WTC11 (cell line): ENCODE data around the gene BDKRB2. TPM values are rescaled to one million over a fixed set of nuclear protein-coding genes. Genes with fewer than 3 reads are reported as not detected.

ENCODE experiments used
- ATAC-seq: fragments of 200-7000 bp; cut with Tn5 transposase; 2 replicates; pipeline ENCODE4 v1.10.0; 2021; ENCODE audit warnings: mild to moderate bottlenecking, moderate library complexity
- CTCF ChIA-PET: fragments of 300-600 bp; sonication (Branson Sonifier 250); formaldehyde crosslinking; loops from one replicate; lab custom pipeline; 2021; ENCODE audit warnings: antibody characterized with exemption; lab: Charles Lee
- POLR2A ChIA-PET: fragments of 350-600 bp; sonication (Branson Sonifier 250); formaldehyde crosslinking; loops from one replicate; lab custom pipeline; 2021; ENCODE audit warnings: antibody characterized with exemption; lab: Charles Lee
- DNase-seq: peaks from one replicate; pipeline ENCODE4 v3.0.0; 2021; ENCODE audit warnings: low spot score
- H3K27ac Mint-ChIP-seq: 2 replicates; pipeline ENCODE4 v1.8.0; 2021; ENCODE audit warnings: mixed read lengths
- H3K27me3 Mint-ChIP-seq: 2 replicates; pipeline ENCODE4 v1.8.0; 2021; ENCODE audit warnings: low read depth, mild to moderate bottlenecking, moderate library complexity, mixed read lengths
- H3K36me3 Mint-ChIP-seq: 2 replicates; pipeline ENCODE4 v1.8.0; 2021; ENCODE audit warnings: mixed read lengths
- H3K4me1 Mint-ChIP-seq: 2 replicates; pipeline ENCODE4 v1.8.0; 2022; ENCODE audit warnings: mixed read lengths
- H3K4me3 Mint-ChIP-seq: 2 replicates; pipeline ENCODE4 v1.8.0; 2021; ENCODE audit warnings: mild to moderate bottlenecking, moderate library complexity, mixed read lengths
- H3K9me3 Mint-ChIP-seq: 2 replicates; pipeline ENCODE4 v1.8.0; 2021; ENCODE audit warnings: mixed read lengths
- CTCF ChIP-seq: fragments of 200-600 bp; IDR thresholded peaks from 2 replicates; pipeline ENCODE4 v1.8.0; 2022; ENCODE audit warnings: antibody characterized with exemption
- E2F5 ChIP-seq: sonication (generic); formaldehyde crosslinking; IDR thresholded peaks from 2 replicates; pipeline ENCODE4 v1.8.1; 2022; ENCODE audit warnings: mild to moderate bottlenecking, moderate library complexity, missing genetic modification reagents
- EMX1 ChIP-seq: fragments of 250-450 bp; sonication (Bioruptor Pico); IDR thresholded peaks from 2 replicates; pipeline ENCODE4 v1.8.0; 2021; ENCODE audit warnings: mild to moderate bottlenecking
- GRHL2 ChIP-seq: fragments of 250-450 bp; sonication (Bioruptor Pico); IDR thresholded peaks from 2 replicates; pipeline ENCODE4 v1.8.0; 2022; ENCODE audit warnings: mild to moderate bottlenecking, moderate library complexity; ENCODE audit not compliant: insufficient replicate concordance, severe bottlenecking
- IRF2 ChIP-seq: sonication (generic); formaldehyde crosslinking; IDR thresholded peaks from 2 replicates; pipeline ENCODE4 v1.8.0; 2022; ENCODE audit warnings: low read depth, missing genetic modification reagents, borderline replicate concordance
- OVOL2 ChIP-seq: fragments of 250-450 bp; sonication (Bioruptor Pico); IDR thresholded peaks from 2 replicates; pipeline ENCODE4 v1.9.0; 2021; ENCODE audit warnings: mild to moderate bottlenecking, borderline replicate concordance
- SMAD4 ChIP-seq: sonication (generic); formaldehyde crosslinking; IDR thresholded peaks from 2 replicates; pipeline ENCODE4 v1.8.0; 2022; ENCODE audit warnings: mild to moderate bottlenecking, missing genetic modification reagents
- SP1 ChIP-seq: sonication (generic); formaldehyde crosslinking; conservative IDR thresholded peaks from 2 replicates; pipeline ENCODE4 v1.8.1; 2022; ENCODE audit warnings: missing genetic modification reagents
- ZNF219 ChIP-seq: sonication (generic); formaldehyde crosslinking; IDR thresholded peaks from 2 replicates; pipeline ENCODE4 v1.8.0; 2023; ENCODE audit warnings: missing genetic modification reagents, mild to moderate bottlenecking, borderline replicate concordance
- ZNF232 ChIP-seq: sonication (generic); formaldehyde crosslinking; IDR thresholded peaks from 2 replicates; pipeline ENCODE4 v1.8.0; 2022; ENCODE audit warnings: mild to moderate bottlenecking, missing genetic modification reagents
- ZNF532 ChIP-seq: fragments of 250-450 bp; sonication (Bioruptor Pico); IDR thresholded peaks from 2 replicates; pipeline ENCODE4 v1.9.0; 2021; ENCODE audit warnings: mild to moderate bottlenecking, borderline replicate concordance
- total RNA-seq: library from RNA; stranded (reverse); gene quantifications from 3 replicates; pipeline ENCODE4 v1.2.3, GENCODE V29; 2021
- TF ChIP-seq, protein P1 (sequence below): sonication (generic); formaldehyde crosslinking; IDR thresholded peaks from 2 replicates; pipeline ENCODE4 v1.8.1; 2023; ENCODE audit warnings: mild to moderate bottlenecking, moderate library complexity, missing genetic modification reagents

BDKRB2 gene
- total RNA-seq, 1 experiment from 2014 or later, result 0.17 TPM

DNA sequence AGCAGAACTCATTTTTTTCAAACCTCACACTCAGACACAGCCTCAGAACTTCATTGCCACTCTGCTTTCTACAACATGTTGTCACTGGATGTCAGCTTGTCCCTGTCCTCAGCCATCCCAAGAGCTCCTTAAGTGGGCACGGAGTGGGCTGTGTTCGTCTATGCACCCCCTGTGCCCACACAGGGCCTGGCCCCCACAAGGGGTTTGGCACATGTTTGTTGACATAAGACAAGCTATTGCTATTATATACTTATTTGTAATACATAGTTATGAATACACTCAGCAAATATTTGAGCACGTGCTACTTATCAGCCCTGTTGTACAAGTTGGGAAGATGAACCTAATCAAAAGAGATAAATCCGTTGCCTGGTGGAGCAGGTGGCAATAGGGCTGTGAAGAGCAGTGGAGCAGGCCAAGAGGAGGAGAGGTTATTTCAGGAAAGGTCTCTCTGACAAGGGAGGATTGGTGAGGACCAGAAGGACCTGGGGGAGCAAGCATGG lies 47.1 kb downstream of the BDKRB2 start:
- Mint-ChIP-seq H3K36me3 (no peaks in the 10 kb centered on the region), H3K4me1 (peaks cover 21% of the 10 kb centered on the region), H3K9me3 (no peaks in the 10 kb centered on the region), H3K4me3 (no peak overlapping the region), H3K27ac (no peak overlapping the region), H3K27me3 (no peaks in the 10 kb centered on the region; the same call in 1 of the 2 replicates)
- ChIA-PET CTCF (interaction anchor here (1.2 to 1.3 kb wide), 2 partner anchors 23 to 151 kb away, joined by 3 to 4 read pairs; no protein-coding TSS in a partner anchor), POLR2A (no interaction called here)
- no peak for DNase-seq
- ATAC-seq, result no peak
- TF ChIP-seq GRHL2 (CRISPR knock-in tag) (no peak), ZNF219 (CRISPR knock-in tag) (no peak), SMAD4 (CRISPR knock-in tag) (no peak), EMX1 (no peak), E2F5 (CRISPR knock-in tag) (no peak), ZNF532 (CRISPR knock-in tag) (no peak)
- TF ChIP-seq, protein P1, sequence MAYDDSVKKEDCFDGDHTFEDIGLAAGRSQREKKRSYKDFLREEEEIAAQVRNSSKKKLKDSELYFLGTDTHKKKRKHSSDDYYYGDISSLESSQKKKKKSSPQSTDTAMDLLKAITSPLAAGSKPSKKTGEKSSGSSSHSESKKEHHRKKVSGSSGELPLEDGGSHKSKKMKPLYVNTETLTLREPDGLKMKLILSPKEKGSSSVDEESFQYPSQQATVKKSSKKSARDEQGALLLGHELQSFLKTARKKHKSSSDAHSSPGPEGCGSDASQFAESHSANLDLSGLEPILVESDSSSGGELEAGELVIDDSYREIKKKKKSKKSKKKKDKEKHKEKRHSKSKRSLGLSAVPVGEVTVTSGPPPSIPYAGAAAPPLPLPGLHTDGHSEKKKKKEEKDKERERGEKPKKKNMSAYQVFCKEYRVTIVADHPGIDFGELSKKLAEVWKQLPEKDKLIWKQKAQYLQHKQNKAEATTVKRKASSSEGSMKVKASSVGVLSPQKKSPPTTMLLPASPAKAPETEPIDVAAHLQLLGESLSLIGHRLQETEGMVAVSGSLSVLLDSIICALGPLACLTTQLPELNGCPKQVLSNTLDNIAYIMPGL (CRISPR knock-in tag), result no peak

- DNase-seq, result no peak
- no peaks in the 10 kb centered on the region for H3K9me3 Mint-ChIP-seq
- no peak for TF ChIP-seq OVOL2 (CRISPR knock-in tag)
- no peak for TF ChIP-seq ZNF232 (CRISPR knock-in tag)
- no peak for TF ChIP-seq SP1 (CRISPR knock-in tag)
- TF ChIP-seq E2F5 (CRISPR knock-in tag), result no peak
- TF ChIP-seq IRF2 (CRISPR knock-in tag), result no peak
- TF ChIP-seq CTCF, result no peak
- TF ChIP-seq, all 79 proteins: peak for 0
- Mint-ChIP-seq H3K36me3 (no peaks in the 10 kb centered on the region), H3K4me3 (no peak overlapping the region), H3K4me1 (peaks cover 21% of the 10 kb centered on the region), H3K27ac (no peak overlapping the region), H3K27me3 (no peaks in the 10 kb centered on the region; the same call in 1 of the 2 replicates)
- ChIA-PET CTCF (interaction anchor here (1.3 to 1.5 kb wide), 3 partner anchors 22 to 154 kb away, joined by 3 read pairs; no protein-coding TSS in a partner anchor), POLR2A (no interaction called here)
- no peak for ATAC-seq
Observed at GRCh38 chr14:96252323-96252998, 47.8 kb downstream of the BDKRB2 start.
